ENCODE measurements around the gene U2AF2.
"Not testable (repeated sequence)": the region's sequence is repeated elsewhere in the genome, so short reads cannot be mapped to it uniquely, and the experiment has no call there.

The U2AF2 gene

DNA sequence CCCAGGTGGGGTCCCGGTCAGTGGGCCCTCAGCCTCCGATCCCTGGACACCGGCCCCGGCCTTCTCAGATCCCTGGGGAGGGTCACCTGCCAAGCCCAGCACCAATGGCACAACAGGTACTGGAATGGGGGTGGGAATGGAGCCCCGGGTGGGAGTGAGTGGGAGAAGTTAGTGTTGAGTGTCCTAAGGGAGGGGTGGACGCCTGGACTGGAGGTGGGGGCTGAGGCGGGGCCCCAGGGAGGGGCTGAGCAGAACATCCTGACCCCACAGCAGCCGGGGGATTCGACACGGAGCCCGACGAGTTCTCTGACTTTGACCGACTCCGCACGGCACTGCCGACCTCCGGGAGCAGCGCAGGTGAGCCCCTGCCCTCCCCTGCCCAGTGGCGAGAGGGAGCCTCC is 37.8 kb downstream of the U2AF2 start:
- DNase-seq: no peak

DNA sequence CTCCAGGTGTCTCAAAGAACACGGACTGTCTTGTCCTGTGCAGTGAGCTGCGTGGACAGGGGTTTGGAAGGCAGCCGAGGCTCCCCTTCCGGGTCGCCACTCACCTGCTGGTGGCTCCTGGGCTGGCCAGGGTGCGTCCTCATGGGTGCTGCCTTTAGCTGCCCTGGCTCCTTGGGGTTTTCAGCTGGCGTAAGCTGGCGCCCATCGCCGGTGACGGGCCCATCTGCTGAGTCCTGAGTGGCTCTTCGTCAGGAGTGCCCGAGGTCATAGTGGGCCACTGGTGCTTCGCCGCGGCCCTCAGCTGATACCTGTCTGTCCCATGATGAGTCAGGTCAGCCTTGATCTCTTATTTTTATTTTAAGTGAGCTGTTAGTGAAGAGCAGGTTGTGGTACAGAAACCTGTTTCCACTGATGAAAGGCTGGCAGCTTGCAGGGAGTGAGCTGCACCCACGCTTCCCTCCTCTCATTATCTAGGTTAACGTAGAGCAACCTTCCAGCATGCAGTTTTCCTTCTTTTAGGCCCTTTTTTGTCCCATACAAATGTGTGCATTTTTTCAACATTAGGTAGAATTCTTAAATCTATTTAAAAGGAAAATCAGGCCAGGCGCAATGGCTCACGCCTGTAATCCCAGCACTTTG is 38.6 kb downstream of the U2AF2 start:
- DNase-seq: no peak

DNA sequence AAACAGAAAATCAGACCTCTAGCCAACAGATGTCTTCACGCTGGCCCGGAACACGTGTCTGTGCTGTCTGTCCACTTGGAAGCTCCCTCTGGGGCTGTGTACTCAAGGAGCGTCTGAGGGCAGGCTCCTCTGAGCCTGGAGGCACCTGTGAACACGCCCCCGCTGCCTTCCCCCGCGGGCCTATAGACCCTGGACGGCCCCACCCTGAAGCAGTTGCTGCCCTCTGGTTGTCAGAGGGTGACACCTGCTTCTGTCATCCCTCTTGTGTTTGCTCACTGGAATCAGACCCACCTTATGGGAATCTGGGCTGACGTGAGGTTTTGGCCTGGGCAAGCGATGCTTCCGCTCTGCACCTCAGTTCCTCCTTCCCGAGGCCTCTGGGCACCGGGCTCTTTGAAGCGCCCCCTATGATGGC is 39.4 kb downstream of the U2AF2 start:
- no peak for DNase-seq

DNA sequence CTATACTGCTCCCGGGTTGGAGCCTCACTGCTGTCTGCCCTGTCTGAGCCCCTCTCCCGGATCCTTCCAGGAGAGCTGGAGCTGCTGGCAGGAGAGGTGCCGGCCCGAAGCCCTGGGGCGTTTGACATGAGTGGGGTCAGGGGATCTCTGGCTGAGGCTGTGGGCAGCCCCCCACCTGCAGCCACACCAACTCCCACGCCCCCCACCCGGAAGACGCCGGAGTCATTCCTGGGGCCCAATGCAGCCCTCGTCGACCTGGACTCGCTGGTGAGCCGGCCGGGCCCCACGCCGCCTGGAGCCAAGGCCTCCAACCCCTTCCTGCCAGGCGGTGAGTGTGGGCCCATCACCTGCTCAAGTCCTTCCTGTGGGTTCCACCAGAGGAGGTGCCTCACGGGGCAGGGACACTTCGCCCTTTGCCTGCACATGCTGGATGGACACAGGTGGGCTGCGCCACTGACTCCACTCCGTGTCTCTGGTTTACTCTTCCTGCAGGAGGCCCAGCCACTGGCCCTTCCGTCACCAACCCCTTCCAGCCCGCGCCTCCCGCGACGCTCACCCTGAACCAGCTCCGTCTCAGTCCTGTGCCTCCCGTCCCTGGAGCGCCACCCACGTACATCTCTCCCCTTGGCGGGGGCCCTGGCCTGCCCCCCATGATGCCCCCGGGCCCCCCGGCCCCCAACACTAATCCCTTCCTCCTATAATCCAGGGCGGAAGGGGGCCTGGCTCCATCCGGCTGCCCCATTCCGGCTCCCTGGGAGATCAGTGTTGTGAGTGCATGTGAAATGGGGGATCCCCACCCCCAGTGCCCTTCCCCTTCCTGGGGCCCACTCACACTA is 40.0 kb downstream of the U2AF2 start:
- DNase-seq: no peak

DNA sequence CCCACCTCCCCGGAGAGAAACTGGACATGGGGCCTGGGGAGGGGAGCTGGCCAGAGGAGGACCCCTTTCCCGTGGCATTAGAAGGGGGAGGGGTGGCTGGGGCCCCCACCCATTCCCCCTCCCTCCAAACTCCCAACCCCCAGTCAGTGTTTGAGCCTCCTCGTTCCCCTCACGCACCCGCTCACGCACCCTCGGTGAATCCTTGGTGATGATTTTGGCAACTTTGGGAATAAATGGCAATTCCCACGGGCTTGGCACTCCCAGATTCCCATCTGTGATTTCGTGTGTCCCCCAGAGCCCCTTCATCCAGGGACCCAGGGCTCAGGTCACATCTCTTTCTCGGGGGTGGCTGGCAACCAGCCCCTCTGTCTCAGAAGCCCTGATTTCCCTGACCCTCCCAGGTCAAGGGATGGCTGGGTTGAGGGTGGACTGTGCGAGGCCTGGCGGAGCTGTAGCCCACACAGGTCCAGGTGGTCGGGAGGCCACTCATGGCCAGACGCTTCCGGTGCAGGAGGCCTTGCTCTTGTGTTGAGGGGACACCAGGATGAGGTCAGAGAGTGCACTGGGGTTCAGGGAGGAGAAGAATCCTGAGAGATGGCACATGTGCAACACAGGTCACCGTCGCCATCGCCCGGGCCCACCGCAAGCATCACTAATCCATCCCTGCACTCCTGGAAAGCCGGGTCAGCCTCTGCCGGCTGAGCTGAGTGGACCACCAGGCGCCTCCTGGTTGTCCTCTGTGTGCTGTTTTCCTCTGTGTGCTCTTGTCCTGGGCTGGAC is 40.9 kb downstream of the U2AF2 start:
- DNase-seq: no peak

DNA sequence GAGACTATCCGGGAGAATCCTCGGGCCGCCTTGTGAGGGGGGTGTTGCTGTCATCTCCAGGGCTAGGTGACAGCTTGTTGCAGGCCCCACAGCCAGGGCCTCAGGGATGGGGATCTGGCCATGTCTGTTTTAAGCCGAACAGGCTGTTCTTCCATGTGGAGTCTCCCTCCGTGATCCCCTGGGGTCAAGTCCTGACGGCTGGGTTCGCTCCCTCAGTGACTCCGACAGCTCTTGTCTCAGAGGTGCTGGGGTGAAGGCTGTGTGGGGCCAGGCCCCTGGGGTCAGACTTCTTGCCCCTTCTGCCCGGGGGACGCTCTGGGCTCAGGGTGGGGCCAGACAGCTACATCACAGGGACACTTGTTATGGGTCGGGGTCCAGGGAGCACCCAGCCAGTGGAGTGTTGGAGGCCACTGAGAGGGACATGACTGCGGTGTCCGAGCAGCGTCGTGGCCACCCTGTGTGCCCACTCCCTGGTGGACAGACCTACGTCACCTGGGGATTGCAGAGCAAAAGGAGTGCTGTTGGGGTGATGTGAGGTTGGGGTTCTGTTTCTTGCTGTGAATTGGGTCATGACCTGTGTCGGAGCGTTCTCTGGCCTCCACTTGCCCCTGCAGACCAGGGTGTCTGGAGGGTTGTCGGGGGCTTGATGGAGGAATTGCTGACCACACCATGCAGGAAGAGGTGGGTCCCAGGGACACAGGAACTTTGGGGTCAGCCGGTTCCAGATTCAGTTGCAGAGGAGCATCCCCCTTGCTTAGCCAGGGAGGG is 41.6 kb downstream of the U2AF2 start:
- no peak for DNase-seq

DNA sequence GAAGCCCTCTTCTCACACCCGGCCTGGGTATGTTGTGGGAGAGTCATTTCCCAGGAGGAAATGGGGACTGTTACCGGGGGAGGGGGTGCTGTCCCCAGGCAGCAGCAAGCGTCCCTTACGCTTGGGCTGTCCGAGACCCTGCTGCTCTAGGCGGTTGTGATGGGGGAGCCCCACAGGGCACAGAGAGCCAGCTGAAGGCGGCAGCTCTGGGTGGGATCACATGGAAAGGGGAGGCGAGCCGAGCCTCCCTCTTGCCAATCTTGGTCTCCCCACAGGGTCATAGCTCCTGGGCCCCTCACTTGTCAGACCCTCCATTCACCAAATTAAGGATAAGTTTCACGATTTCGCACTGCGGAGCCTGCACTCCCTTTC is 42.2 kb downstream of the U2AF2 start:
- DNase-seq: no peak

DNA sequence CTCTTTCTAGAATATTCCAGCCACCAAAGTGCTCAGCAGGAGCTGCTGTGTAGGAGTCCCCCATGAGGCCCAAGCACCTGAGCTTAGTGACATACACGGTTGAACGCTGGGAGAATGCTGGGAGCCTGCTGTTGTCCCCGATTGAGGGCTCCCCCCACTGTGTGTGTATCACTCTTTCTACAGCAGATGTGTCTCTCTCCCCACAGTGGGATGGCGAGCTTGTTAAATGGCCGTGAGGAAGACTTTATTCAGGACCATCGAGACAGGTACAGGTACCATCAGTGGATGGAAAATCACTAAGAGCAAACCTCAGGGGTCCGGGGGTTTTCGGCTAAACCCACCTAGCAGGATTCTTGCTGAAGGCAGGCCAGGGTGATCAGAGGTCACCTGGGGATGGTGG is 42.9 kb downstream of the U2AF2 start:
- no peak for DNase-seq

DNA sequence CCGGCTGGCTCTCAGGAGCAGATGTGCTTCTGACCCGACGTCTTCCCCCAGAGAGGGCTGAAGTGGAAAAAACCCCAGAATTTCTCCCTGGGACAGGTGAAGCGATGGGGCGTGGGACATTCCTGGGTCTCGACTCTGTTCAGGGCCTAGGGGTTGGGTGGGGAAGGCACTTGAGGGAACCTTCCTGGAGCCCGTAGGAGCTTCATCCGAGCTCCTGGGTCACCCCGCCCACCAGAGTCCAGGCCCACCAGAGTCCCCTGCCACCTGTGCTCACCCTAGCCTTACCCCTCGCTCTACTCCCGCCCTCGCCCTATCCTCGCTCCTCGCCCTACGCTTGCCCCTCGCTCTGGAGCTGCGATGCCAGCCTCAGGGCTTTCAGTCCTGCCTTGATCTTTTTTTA is 43.4 kb downstream of the U2AF2 start:
- DNase-seq: no peak

DNA sequence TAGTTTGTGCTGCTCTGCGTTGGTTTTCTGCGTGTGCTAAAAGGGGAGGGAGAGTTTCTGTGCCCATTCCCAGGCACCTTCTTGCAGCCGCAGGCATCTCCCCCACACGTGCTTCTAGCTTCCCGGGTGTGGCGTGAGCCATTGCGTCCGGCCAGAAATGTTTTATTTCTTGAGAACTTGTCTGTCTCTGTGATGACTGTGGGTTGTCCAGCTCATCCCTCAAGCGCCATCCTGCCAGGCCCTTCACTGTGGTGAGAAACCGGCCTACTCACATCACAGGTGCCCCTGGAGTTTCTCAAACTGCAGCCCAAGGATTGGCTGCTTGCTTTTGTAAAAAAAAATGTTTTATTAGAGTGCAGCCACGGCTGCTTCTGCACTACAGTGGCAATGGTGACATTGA is 44.4 kb downstream of the U2AF2 start:
- no peak for DNase-seq

DNA sequence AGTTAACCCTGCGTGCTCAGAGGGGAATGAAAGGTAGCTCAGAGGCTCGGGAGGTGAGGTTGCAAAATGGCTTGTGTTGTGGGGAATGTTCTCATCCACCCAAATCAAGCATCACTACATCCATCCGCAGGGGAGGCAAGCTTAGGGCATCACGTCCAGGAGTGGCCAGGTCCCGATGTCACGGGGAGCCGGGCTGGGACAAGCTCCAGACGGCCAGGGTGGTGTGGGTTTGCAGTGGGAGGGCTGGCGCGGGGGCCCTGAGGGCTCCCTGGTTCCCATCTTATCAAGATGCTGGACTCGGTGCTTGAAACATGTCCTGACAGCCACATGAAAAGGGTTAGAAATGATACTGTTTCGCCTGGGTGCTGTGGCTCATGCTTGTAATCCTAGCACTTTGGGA is 46.0 kb downstream of the U2AF2 start:
- DNase-seq: no peak

DNA sequence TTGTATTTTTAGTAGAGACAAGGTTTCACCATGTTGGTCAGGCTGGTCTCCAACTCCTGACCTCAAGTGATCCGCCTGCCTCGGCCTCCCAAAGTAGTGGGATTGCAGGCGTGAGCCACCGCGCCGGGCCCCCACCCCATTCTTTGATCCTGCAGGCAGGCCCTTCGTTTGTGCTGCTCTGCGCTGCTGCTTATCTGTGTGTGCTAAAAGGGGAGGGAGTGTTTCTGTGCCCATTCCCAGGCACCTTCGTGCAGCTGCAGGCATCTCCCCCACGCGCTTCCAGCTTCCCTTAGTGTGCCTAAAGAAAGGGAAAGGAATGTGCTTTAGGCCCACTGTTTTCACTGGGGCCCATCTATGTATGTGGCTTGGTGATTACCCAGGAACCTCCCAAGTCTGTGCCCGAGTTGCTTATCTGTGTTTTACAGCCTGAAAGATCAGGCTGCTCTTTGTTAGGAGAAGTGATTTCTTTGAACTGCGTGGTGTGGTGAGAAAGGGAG is 47.3 kb downstream of the U2AF2 start:
- DNase-seq: no peak

DNA sequence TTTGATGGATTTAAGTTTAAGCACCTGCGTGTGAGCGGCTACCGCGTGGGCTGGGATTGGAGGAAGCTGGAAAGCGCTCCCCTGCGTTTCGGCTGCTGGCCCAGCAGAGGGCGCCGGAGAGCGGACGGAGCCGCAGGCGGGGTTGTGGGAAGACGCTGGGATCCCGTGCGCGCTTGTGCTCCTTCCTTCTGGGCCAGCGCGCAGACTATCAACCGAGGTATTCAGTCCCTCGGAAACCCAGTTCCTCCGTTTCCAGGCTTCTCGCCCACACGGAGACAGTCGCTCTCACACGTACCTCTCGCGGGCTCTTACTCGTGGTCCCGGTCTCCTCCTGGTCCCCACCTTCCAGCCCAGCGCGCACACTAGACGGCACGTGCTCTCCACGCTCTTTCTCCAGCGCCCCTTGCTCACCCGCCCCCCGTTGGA is 49.0 kb downstream of the U2AF2 start:
- no peak for DNase-seq

DNA sequence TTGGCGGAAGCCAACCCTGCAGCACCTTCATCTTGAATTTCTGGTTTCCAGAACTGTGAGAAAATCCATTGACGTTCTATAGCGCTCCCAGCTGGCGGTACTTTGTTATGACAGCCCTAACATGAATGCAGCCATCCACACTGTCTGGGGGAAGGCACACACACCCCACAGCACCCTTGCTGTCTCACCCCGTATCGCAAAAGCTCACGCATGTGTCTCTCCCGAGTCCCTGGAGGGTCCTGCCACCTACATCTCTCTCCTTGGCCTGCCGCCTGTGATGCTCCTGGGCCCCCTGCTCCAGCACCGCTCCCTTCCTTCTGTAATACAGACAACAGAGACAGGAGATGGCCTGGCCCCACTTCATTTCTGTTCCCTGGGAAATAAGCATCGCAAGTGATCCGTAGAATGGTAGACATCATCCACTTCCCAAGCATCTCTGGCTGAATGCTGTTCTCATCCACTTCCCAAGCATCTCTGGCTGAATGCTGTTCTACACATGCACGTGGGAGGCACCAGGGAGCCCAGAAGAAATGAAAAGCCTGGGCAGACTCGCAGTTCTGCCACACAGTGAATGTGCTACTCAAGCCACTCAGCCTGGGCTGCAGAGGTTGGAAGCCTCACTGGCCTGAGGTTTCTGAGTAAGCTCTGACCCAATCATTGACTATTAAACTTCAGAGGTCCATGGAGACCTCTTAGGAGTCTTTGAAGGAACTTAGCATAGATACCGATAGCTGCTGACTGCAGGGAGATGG is 49.8 kb downstream of the U2AF2 start:
- no peak for DNase-seq

DNA sequence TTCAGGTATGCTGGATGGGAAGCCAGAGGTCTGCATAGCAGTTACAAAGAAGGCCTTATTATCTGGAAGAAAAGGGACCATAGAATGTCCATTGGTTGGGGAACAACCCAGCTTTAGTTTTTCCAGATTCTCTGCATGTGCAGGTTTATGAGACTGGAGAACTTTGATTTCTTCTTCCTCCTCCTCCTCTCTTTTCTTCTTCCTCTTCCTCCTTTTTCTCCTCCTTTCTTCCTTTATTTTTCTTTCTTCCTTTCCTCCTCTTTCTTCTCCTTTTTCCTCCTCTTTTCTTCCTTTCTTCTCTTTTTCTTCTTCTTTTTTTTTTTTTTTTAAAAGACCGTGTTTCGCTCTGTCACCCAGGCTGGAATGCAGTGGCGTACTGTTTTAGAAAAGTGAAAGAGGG is 51.1 kb downstream of the U2AF2 start:
- no peak for DNase-seq

DNA sequence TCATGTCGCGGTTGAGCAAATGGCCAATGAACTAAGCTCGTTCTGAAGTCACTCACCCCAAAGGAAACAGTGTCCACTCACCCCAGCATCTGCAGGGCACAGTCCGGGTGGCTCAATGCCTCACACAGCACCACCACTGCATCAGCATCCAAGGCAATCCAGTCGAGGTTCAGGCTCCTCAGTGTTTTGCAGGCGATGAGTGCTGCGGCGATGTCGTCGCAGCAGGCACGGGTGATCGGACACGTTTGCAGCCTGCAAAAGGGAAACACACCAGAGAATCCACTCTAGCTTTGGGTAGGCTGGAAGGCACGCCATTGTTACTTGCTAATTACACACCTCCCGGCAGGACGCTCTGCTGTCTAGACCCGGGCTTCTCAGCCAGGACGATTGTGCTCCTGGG is 56.9 kb downstream of the U2AF2 start:
- no peak for DNase-seq

DNA sequence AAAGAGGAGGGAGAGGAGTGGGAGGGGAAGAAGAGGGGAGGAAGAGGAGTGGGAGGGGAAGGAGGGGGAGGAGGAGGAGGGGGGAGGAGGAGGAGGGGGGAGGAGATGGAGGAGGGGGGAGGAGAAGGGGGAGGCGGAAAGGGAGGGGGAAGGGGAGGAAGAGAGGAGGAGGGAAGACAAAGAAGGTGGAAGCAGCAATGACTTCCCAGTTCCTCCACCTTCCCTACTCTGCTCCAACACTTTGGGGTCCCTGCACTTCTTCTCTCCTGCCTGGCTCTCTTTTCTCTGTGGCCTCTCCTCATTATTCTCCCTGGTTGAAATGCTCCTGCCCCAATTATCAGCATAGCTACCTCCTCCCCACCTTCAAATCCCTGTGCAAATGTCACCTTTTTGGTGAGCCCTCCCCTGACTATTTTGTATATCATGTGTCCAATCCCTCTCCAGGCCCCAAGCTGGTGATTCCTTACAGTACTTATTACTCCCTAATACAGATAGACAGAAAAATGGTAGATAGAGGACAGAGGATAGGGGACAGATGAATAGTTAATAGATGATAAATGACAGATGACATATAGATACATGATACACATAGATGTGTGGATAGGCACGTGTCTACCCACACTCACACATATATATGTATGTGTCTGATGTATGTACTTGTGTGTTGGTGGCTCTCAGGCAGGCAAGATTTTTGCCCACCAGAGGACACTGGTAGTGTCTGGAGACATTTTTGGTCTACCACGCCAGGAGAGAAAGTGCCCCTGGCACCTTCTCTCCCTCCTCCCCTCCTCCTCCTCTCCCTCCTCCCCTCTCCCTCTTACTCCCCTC is 58.2 kb downstream of the U2AF2 start:
- no peak for DNase-seq

DNA sequence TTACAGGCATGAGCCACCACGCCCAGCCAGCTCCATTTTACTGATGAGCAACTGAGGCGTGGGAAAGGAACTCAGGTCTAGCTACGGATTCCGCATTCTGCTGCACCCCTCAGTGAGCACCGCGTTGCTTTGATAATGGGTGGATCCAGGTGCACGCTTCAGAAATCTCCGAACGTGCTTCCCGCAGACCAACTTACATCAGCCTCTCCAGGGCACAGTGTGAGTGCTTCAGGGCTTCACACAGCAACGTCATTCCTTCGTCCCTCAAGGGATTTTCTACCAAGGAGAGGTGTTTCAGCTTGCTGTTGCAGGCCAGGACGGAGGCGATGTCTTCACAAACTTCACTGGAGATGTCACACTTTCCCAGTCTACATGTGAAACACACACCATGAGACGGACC is 61.7 kb downstream of the U2AF2 start:
- no peak for DNase-seq

DNA sequence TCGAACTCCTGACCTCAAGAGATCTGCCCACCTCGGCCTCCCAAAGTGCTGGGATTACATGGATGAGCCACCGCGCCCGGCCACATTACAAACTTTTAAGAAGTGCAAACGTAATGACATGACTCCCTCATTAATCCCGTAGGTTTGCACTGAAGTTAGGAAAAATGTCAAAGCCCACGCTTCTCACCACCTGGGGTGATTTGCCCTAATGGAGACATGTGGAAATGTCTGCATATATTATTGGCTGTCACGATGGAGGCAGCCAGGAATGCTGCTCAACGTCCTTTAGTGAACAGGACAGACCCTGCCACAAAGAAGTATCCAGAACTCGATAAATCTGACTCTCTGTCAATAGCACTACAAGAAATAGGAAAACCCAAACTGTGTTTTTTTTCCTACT is 62.4 kb downstream of the U2AF2 start:
- DNase-seq: no peak

DNA sequence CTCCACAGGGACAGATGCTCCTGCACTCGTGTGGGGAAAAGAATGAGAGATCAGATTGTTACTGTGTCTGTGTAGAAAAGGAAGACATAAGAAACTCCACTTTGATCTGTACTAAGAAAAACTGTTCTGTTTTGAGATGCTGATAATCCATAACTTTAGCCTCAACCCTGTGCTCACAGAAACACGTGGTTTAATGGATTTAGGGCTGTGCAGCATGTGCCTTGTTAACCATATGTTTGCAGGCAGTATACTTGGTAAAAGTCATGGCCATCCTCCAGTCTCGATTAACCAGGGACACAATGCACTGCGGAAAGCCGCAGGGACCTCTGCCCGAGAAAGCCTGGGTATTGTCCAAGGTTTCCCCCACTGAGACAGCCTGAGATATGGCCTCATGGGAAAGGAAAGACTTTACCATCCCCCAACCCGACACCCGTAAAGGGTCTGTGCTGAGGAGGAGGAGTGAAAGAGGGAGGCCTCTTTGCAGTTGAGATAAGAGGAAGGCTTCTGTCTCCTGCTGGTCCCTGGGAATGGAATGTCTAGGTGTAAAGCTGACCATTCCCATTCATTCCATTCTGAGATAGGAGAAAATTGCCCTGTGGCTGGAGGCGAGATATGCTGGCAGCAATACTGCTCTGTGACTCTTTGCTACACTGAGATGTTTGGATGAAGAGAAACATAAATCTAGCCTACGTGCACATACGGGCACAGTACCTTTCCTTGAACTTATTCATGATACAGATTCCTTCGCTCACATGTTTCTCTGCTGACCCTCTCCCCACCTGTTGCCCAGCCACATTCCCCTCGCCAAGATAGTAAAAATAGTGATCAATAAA is 63.3 kb downstream of the U2AF2 start:
- DNase-seq: not testable (repeated sequence)
